ENCODE results near the gene COPS6.
A peak's percentile ranks its signal among the peaks of the same experiment; 100 is the strongest.

DNA sequence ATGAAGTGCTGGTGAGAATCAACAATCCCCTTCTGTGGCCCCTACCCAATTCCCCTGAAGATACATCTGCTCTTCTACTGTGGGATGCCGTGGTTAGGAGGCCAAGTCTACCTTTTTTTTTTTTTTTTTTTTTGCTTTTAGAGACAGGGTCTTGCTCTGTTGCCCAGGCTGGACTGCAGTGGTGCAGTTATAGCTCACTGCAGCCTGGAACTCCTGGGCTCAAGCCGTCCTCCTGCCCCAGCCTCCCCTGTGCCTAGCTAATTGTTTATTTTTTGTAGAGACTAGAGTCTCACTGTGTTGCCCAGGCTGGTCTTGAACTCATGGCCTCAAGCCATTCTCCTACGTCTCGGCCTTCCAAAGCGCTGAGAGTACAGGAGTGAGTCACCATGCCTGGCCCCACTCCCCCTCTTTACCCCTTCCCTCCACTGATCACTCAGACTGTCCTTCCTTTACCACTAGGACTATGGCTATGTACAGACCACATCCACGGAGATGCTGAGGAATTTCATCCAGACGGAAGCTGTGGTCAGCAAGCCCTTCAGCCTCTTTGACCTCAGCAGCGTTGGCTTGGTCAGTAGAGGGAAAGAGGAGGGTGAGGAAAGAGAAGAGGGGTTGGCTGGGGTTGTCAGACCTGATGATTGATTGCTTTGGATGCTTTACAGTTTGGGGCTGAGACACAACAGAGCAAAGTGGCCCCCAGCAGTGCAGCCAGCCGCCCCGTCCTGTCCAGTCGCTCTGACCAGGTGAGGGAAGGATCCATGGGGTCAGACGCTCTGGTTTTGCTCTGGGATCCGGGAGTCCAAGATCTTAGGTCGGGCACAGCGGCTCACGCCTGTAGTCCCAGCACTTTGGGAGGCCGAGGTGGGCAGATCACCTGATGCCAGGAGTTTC lies 14.4 kb downstream of the COPS6 start:
- TF ChIP-seq, protein P1, sequence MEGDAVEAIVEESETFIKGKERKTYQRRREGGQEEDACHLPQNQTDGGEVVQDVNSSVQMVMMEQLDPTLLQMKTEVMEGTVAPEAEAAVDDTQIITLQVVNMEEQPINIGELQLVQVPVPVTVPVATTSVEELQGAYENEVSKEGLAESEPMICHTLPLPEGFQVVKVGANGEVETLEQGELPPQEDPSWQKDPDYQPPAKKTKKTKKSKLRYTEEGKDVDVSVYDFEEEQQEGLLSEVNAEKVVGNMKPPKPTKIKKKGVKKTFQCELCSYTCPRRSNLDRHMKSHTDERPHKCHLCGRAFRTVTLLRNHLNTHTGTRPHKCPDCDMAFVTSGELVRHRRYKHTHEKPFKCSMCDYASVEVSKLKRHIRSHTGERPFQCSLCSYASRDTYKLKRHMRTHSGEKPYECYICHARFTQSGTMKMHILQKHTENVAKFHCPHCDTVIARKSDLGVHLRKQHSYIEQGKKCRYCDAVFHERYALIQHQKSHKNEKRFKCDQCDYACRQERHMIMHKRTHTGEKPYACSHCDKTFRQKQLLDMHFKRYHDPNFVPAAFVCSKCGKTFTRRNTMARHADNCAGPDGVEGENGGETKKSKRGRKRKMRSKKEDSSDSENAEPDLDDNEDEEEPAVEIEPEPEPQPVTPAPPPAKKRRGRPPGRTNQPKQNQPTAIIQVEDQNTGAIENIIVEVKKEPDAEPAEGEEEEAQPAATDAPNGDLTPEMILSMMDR (conservative IDR thresholded peaks at IDR 0.05; ENCODE audit: low read depth, low read length) = no peak
- peak; percentile 61; the same call in 1 of the 2 replicates for TF ChIP-seq POLR2A (IDR thresholded peaks at IDR 0.05; ENCODE audit: low read depth, low read length)
- no peak for TF ChIP-seq SMC3 (IDR thresholded peaks at IDR 0.05; ENCODE audit: low read depth, low read length)
- TF ChIP-seq MAFK (IDR thresholded peaks at IDR 0.05; ENCODE audit: low read depth, low read length) = peak; percentile 14; the same call in 1 of the 2 replicates
- no peak; the same call in 1 of the 2 replicates for TF ChIP-seq BHLHE40 (IDR thresholded peaks at IDR 0.05; ENCODE audit: low read depth, low read length)
- TF ChIP-seq, protein P2, sequence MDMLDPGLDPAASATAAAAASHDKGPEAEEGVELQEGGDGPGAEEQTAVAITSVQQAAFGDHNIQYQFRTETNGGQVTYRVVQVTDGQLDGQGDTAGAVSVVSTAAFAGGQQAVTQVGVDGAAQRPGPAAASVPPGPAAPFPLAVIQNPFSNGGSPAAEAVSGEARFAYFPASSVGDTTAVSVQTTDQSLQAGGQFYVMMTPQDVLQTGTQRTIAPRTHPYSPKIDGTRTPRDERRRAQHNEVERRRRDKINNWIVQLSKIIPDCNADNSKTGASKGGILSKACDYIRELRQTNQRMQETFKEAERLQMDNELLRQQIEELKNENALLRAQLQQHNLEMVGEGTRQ (IDR thresholded peaks at IDR 0.05; ENCODE audit: low read depth, low read length) = no peak
- no peak for TF ChIP-seq RAD21 (IDR thresholded peaks at IDR 0.05; ENCODE audit: low read length)
- TF ChIP-seq, protein P3, sequence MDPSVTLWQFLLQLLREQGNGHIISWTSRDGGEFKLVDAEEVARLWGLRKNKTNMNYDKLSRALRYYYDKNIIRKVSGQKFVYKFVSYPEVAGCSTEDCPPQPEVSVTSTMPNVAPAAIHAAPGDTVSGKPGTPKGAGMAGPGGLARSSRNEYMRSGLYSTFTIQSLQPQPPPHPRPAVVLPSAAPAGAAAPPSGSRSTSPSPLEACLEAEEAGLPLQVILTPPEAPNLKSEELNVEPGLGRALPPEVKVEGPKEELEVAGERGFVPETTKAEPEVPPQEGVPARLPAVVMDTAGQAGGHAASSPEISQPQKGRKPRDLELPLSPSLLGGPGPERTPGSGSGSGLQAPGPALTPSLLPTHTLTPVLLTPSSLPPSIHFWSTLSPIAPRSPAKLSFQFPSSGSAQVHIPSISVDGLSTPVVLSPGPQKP (IDR thresholded peaks at IDR 0.05; ENCODE audit: borderline replicate concordance, low read depth, low read length) = no peak
- no peak for TF ChIP-seq RFX5 (IDR thresholded peaks at IDR 0.05; ENCODE audit: low read depth, low read length)
- TF ChIP-seq CHD1 (IDR thresholded peaks at IDR 0.05; ENCODE audit: low read depth, low read length) = no peak
- TF ChIP-seq NFE2L2 (IDR thresholded peaks at IDR 0.05; ENCODE audit: low read depth, low read length) = no peak
- peak; percentile 79 for TF ChIP-seq FOS (IDR thresholded peaks at IDR 0.05; ENCODE audit: low read depth, low read length)
- no peak for TF ChIP-seq MXI1 (IDR thresholded peaks at IDR 0.05; ENCODE audit: borderline replicate concordance, low read depth, low read length)
- no peak for TF ChIP-seq CEBPB (IDR thresholded peaks at IDR 0.05; ENCODE audit: low read depth, low read length)
